GM10248 (cell line): ENCODE measurements around the gene ALX3.

Experiments
- CTCF ChIA-PET: fragments of 300-600 bp; sonication (Branson Sonifier 250); formaldehyde crosslinking; extraction: SDS; loops from one replicate; lab custom pipeline; 2021; ENCODE audit warnings: antibody characterized with exemption; lab: Yijun Ruan, JAX
- POLR2A ChIA-PET: fragments of 350-650 bp; sonication (Branson Sonifier 250); formaldehyde crosslinking; extraction: SDS; loops from one replicate; lab custom pipeline; 2020; ENCODE audit warnings: antibody characterized with exemption; lab: Yijun Ruan, JAX
- DNase-seq: peaks from one replicate; pipeline ENCODE4 v3.0.0; 2012; ENCODE audit errors: extremely low spot score
- CTCF ChIP-seq: IDR thresholded peaks from 2 replicates; pipeline ENCODE4 v1.5.1; 2012; ENCODE audit warnings: mild to moderate bottlenecking, low read depth; ENCODE audit errors: extremely low read depth, missing control alignments, control extremely low read depth

Gene ALX3

GRCh38 chr1:110018396-110018795, 52.1 kb downstream of the ALX3 start:
- no peak for TF ChIP-seq CTCF
- CTCF ChIA-PET, result interaction anchor here (1.4 to 12.4 kb wide), 3 partner anchors 9 to 242 kb away, joined by 5 to 140 read pairs (median 14); partner anchors contain the start of gene AHCYL1
- no peak for DNase-seq
- POLR2A ChIA-PET, result no interaction called here

- DNase-seq, result no peak
- POLR2A ChIA-PET, result no interaction called here
- no peak for TF ChIP-seq CTCF
- CTCF ChIA-PET, result interaction anchor here (1.4 to 12.4 kb wide), 4 partner anchors 9 to 241 kb away, joined by 5 to 140 read pairs (median 10); partner anchors contain the start of gene AHCYL1
Measured at GRCh38 chr1:110017792-110018191, 52.7 kb downstream of the ALX3 start.

GRCh38 chr1:110012100-110012780, 58.2 kb downstream of the ALX3 start:
- CTCF ChIA-PET, result interaction anchor here (1.1 to 12.4 kb wide), 16 partner anchors 8 to 472 kb away, joined by 3 to 140 read pairs (median 10); partner anchors contain the start of genes AHCYL1, GPR61 and STRIP1
- no peak for TF ChIP-seq CTCF
- peak; percentile 40 for DNase-seq
- POLR2A ChIA-PET, result no interaction called here

- ChIA-PET CTCF (interaction anchor here (0.7 to 12.4 kb wide), 23 partner anchors 8 to 472 kb away, joined by 3 to 140 read pairs (median 4); partner anchors contain the start of genes AHCYL1, GPR61 and STRIP1), POLR2A (interaction anchor here (0.6 kb wide), 1 partner anchor 26 kb away, joined by 3 read pairs; no protein-coding TSS in a partner anchor)
- peak; percentile 50 for TF ChIP-seq CTCF
- peak; percentile 80 for DNase-seq
Measured at GRCh38 chr1:110011527-110012041, 58.9 kb downstream of the ALX3 start.
